Measurements from ENCODE around the gene MIER2.

MIER2 gene

GRCh38 chr19:377801-378581 is 33.4 kb upstream of the MIER2 start:
- DNase-seq: no peak

GRCh38 chr19:376111-376470 is 31.5 kb upstream of the MIER2 start:
- DNase-seq: no peak

- DNase-seq: no peak
Measured at GRCh38 chr19:375395-376110, 31.0 kb upstream of the MIER2 start.

- no peak for DNase-seq
Measured at GRCh38 chr19:374886-375235, 30.3 kb upstream of the MIER2 start.

GRCh38 chr19:374183-374885 is 29.7 kb upstream of the MIER2 start:
- no peak for DNase-seq

GRCh38 chr19:373391-374182 is 29.0 kb upstream of the MIER2 start:
- no peak for DNase-seq

GRCh38 chr19:372306-372890 is 27.8 kb upstream of the MIER2 start:
- no peak for DNase-seq

- DNase-seq: no peak
Measured at GRCh38 chr19:371501-372168, 27.0 kb upstream of the MIER2 start.

- no peak for DNase-seq
Measured at GRCh38 chr19:370641-371330, 26.2 kb upstream of the MIER2 start.

GRCh38 chr19:369876-370275 is 25.3 kb upstream of the MIER2 start:
- DNase-seq: no peak

- no peak for DNase-seq
Measured at GRCh38 chr19:369256-369655, 24.7 kb upstream of the MIER2 start.

GRCh38 chr19:368630-369024 is 24.0 kb upstream of the MIER2 start:
- DNase-seq: no peak

- DNase-seq: no peak
Measured at GRCh38 chr19:367963-368629, 23.5 kb upstream of the MIER2 start.

- DNase-seq: no peak
Measured at GRCh38 chr19:367561-367960, 23.0 kb upstream of the MIER2 start.

- DNase-seq: no peak
Measured at GRCh38 chr19:366951-367350, 22.4 kb upstream of the MIER2 start.

- no peak for DNase-seq
Measured at GRCh38 chr19:366205-366783, 21.7 kb upstream of the MIER2 start.

GRCh38 chr19:364496-365287 is 20.1 kb upstream of the MIER2 start:
- no peak for DNase-seq

GRCh38 chr19:362683-363082 is 18.1 kb upstream of the MIER2 start:
- DNase-seq: no peak

- no peak for DNase-seq
Measured at GRCh38 chr19:362154-362553, 17.6 kb upstream of the MIER2 start.

- DNase-seq: no peak
Measured at GRCh38 chr19:359653-359925, 15.0 kb upstream of the MIER2 start.
